SJCRH30 (cell line): ENCODE data around the gene LLCFC1. TPM values are rescaled to one million over a fixed set of nuclear protein-coding genes. Genes with fewer than 3 reads are reported as not detected.
A peak's percentile ranks its signal among the peaks of the same experiment; 100 is the strongest.
"Not testable (repeated sequence)": the region's sequence is repeated elsewhere in the genome, so short reads cannot be mapped to it uniquely, and the experiment has no call there.

ENCODE experiments used
- DNase-seq, 2 experiments: peaks; one replicate each; pipeline ENCODE4 v3.0.0-alpha.2; 2015 to 2020
- H3K27ac ChIP-seq: fragments of 250-450 bp; sonication (Bioruptor Pico); 2 replicates; pipeline ENCODE4 v1.5.1; 2020; ENCODE audit warnings: mild to moderate bottlenecking, moderate library complexity
- H3K27me3 ChIP-seq: fragments of 250-450 bp; sonication (Bioruptor Pico); 2 replicates; pipeline ENCODE4 v1.5.1; 2020; ENCODE audit warnings: mild to moderate bottlenecking, moderate library complexity
- H3K36me3 ChIP-seq: fragments of 250-450 bp; sonication (Bioruptor Pico); 2 replicates; pipeline ENCODE4 v1.5.1; 2020; ENCODE audit warnings: mild to moderate bottlenecking, moderate library complexity
- H3K4me1 ChIP-seq: fragments of 250-450 bp; sonication (Bioruptor Pico); 2 replicates; pipeline ENCODE4 v1.5.1; 2020; ENCODE audit warnings: mild to moderate bottlenecking, moderate library complexity
- H3K4me3 ChIP-seq: fragments of 250-450 bp; sonication (Bioruptor Pico); 2 replicates; pipeline ENCODE4 v1.5.1; 2020; ENCODE audit warnings: mild to moderate bottlenecking, moderate library complexity
- H3K9me3 ChIP-seq: fragments of 250-450 bp; sonication (Bioruptor Pico); replicated peaks from 2 replicates; pipeline ENCODE4 v1.5.1; 2020; ENCODE audit warnings: mild to moderate bottlenecking, moderate library complexity
- total RNA-seq: library from RNA; depleted of rRNA; stranded (reverse); fragments of >200 nt; shearing (Covaris generic); gene quantifications from 2 replicates; pipeline ENCODE4 v1.2.3, GENCODE V29; 2014; rRNA removed

Gene LLCFC1
- total RNA-seq, 1 experiment from 2014 or later, result not detected

DNA sequence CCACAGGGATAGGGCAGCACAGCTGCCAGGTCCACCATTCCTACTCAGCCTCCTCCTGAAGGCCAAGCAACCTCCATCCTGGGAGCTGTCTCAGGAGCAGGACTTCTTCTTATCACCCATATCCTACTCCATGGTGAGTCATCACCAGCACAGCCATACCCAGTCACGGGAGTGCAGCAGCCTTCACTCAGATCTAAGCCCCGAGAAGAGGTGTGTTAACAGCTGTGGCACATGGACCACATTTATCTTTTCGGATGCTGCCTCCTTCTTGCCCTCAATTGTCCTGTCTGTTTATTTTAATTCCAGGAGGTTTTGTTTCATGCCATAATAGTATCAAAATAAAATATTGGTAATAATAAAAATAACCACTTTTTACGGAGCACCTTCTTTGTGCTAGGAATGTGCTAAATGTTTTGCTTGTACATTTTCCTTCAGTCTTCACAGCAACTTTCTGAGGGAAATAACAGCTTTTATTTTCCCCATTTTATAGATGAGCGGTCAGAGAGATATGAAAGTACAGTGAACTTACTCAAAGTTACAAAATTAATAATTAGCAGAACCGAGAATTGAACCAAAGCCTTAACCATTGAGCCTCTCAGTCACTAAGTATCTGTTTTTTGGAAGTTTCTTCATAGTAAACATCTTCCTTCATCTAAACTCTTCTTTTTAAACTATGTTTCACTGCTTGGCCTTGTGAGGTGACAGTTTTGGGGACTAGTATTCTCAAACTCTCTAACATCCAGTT, 25.4 kb downstream of the LLCFC1 start:
- DNase-seq, result peak in 1 of 2 experiments; percentile 6
- no peak overlapping the region for H3K27ac ChIP-seq
- no peak overlapping the region for H3K4me3 ChIP-seq

DNA sequence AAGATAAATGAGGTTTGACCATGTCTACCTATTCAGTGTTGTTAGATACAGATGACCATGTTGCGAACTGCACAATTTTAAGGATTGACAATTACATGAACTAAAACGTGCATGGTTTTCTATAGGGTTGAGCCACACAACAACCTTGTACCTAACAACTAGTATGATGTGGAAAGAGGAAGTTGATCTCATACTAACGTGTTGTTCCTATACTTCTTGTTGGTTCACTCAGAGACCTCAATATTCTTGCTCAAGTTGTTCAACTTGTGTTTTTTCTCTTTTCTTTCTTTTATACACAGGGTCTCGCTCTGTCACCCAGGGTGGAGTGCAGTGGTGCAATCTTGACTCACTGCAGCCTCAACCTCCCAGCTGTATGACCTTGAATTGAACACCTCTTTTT, 28.9 kb downstream of the LLCFC1 start:
- Histone ChIP-seq H3K27ac (no peak overlapping the region), H3K4me3 (no peak overlapping the region), H3K27me3 (no peaks in the 10 kb centered on the region), H3K9me3 (no peaks in the 10 kb centered on the region), H3K4me1 (no peaks in the 10 kb centered on the region), H3K36me3 (no peaks in the 10 kb centered on the region)
- DNase-seq, result no peak

More for the DNA sequence above, 25.4 kb downstream of the LLCFC1 start:
- Histone ChIP-seq H3K36me3 (no peaks in the 10 kb centered on the region), H3K9me3 (no peaks in the 10 kb centered on the region), H3K27me3 (no peaks in the 10 kb centered on the region), H3K4me1 (no peaks in the 10 kb centered on the region)

GRCh38 chr7:142969183-142969582, 29.9 kb downstream of the LLCFC1 start:
- Histone ChIP-seq H3K9me3 (no peaks in the 10 kb centered on the region), H3K4me3 (no peak overlapping the region), H3K36me3 (no peaks in the 10 kb centered on the region), H3K27ac (no peak overlapping the region), H3K27me3 (no peaks in the 10 kb centered on the region), H3K4me1 (no peaks in the 10 kb centered on the region)
- no peak for DNase-seq

DNA sequence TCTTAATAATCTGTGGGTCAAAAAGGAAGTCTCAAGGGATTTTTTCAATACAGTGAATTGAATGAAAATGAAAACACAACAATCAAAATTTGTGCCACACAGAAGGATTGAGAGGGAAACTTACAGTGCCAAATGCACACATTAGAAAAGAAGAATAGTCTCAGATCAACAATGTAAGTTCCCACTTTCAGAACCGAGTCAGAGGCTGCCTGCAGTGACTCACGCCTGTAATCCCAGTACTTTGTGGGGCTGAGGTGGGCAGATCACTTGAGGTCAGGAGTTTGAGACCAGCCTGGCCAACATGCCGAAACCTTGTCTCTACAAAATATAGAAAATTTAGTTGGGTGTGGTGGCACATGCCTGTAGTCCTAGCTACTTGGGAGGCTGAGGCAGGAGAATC, 35.3 kb downstream of the LLCFC1 start:
- Histone ChIP-seq H3K9me3 (no peaks in the 10 kb centered on the region), H3K4me1 (no peaks in the 10 kb centered on the region)

DNA sequence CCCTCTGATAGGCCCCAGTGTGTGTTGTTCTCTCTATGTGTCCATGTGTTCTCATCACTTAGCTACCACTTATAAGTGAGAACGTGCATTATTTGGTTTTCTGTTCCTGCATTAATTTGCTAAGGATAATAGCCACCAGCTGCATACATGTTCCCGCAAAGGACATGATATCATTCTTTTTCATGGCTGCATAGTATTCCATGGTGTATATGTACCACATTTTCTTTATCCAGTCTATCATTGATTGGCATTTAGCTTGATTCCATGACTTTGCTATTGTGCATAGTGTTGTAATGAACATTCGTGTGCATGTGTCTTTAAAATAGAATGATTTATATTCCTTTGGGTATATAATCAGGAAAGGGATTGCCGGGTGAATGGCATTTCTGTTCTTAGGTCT, 39.1 kb downstream of the LLCFC1 start:
- H3K4me1 ChIP-seq, H3K36me3 ChIP-seq, H3K9me3 ChIP-seq, DNase-seq, H3K4me3 ChIP-seq, H3K27ac ChIP-seq, H3K27me3 ChIP-seq: not testable (repeated sequence)

More for the DNA sequence above, 35.3 kb downstream of the LLCFC1 start:
- Histone ChIP-seq H3K27ac (no peak overlapping the region), H3K36me3 (no peaks in the 10 kb centered on the region), H3K27me3 (no peaks in the 10 kb centered on the region; the same call in 1 of the 2 replicates), H3K4me3 (no peak overlapping the region)
- DNase-seq, result no peak

- Histone ChIP-seq H3K4me1 (no peaks in the 10 kb centered on the region), H3K27ac (no peak overlapping the region), H3K9me3 (no peaks in the 10 kb centered on the region), H3K4me3 (no peak overlapping the region), H3K36me3 (no peaks in the 10 kb centered on the region), H3K27me3 (no peaks in the 10 kb centered on the region)
- DNase-seq, result no peak
These were observed 44.5 kb downstream of the LLCFC1 start for GRCh38 chr7:142983825-142984224.

DNA sequence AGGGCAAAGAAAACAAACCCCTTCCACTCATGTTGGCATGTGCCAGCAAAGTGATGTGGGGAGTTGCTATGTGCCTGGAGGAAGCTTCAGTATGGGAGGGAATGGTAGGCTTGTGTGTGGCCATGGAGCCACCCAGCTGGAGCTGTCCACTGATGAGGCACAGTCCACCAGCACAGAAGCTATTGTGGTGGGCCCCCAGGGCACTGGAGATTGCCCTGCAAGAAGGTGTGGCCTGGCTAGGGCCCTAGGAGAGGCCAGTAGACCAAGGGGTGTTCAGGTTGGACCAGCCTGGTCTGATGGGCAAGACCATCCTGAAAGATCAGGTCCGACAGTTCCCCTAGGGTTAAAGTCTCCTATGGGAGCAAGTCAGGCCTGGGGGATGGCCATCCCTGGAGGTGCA, 45.0 kb downstream of the LLCFC1 start:
- Histone ChIP-seq H3K9me3 (no peaks in the 10 kb centered on the region), H3K4me1 (no peaks in the 10 kb centered on the region), H3K36me3 (no peaks in the 10 kb centered on the region), H3K27ac (no peak overlapping the region), H3K27me3 (no peaks in the 10 kb centered on the region), H3K4me3 (no peak overlapping the region)
- no peak for DNase-seq

Other genes with a start within 250 kb of the LLCFC1 start
- gene PRSS1, start 190.0 kb upstream of the LLCFC1 start, total RNA-seq, result not detected in 2 replicates
- gene PRSS2, start 168.5 kb upstream of the LLCFC1 start, total RNA-seq, result not detected in 2 replicates
- 0.10 and 0.14 TPM in 2 replicates for gene EPHB6, start 84.4 kb upstream of the LLCFC1 start, total RNA-seq
- gene TRPV6, start 53.7 kb upstream of the LLCFC1 start, total RNA-seq, result not detected in 2 replicates
- not detected in 2 replicates for gene TRPV5, start 5.7 kb upstream of the LLCFC1 start, total RNA-seq
- 0.08 and 0.69 TPM in 2 replicates for gene KEL, start 22.9 kb downstream of the LLCFC1 start, total RNA-seq
- not detected in 2 replicates for gene OR9A2, start 87.6 kb downstream of the LLCFC1 start, total RNA-seq
- gene OR6V1, start 112.9 kb downstream of the LLCFC1 start, total RNA-seq, result not detected in 2 replicates
- gene PIP, start 192.6 kb downstream of the LLCFC1 start, total RNA-seq, result not detected in 2 replicates
- not detected in 2 replicates for gene TAS2R39, start 243.9 kb downstream of the LLCFC1 start, total RNA-seq